ENCODE data around the gene INPPL1.

Gene INPPL1

GRCh38 chr11:72242141-72242540, 17.6 kb downstream of the INPPL1 start:
- H4K20me1 ChIP-seq: peaks cover 18 to 44% (median 36%) of the 10 kb centered on the region in 11 experiments
- H3K27ac ChIP-seq: no peak overlapping the region
- H3K4me2 ChIP-seq: no peak overlapping the region
- peaks cover 89 to 100% (median 99%) of the 10 kb centered on the region in 11 experiments for H3K27me3 ChIP-seq
- peaks cover 16 to 21% (median 17%) of the 10 kb centered on the region in 11 experiments for H3K36me3 ChIP-seq
- H3K9me3 ChIP-seq (replicated peaks in 1 of 11): peaks cover 17 to 38% (median 30%) of the 10 kb centered on the region in 11 experiments
- no peak overlapping the region for H3K9ac ChIP-seq
- H3K4me3 ChIP-seq: no peak overlapping the region
- peaks cover 22 to 33% (median 24%) of the 10 kb centered on the region in 10 experiments for H3K4me1 ChIP-seq
- no peak for TF ChIP-seq Cebpa-rat (IDR thresholded peaks at IDR 0.05)

GRCh38 chr11:72243173-72244059, 18.8 kb downstream of the INPPL1 start:
- peaks cover 20 to 24% (median 22%) of the 10 kb centered on the region in 10 experiments for H3K4me1 ChIP-seq
- H3K9me3 ChIP-seq (replicated peaks in 1 of 11): peaks cover 17 to 38% (median 30%) of the 10 kb centered on the region in 11 experiments
- no peak overlapping the region for H3K9ac ChIP-seq
- no peak overlapping the region for H3K4me2 ChIP-seq
- H3K4me3 ChIP-seq: peak overlapping the region in 2 of 10 experiments; percentile 19 to 22; a peak in 2 of 20 replicates
- peaks cover 5 to 32% (median 23%) of the 10 kb centered on the region in 11 experiments; a peak in 20 of 22 replicates for H4K20me1 ChIP-seq
- peaks cover 3 to 9% (median 5%) of the 10 kb centered on the region in 11 experiments; a peak in 21 of 22 replicates for H3K36me3 ChIP-seq
- no peak for TF ChIP-seq Cebpa-rat (IDR thresholded peaks at IDR 0.05)
- no peak overlapping the region for H3K27ac ChIP-seq
- H3K27me3 ChIP-seq: peaks cover 85 to 98% (median 94%) of the 10 kb centered on the region in 11 experiments

- peaks cover 17 to 38% (median 30%) of the 10 kb centered on the region in 11 experiments for H3K9me3 ChIP-seq (replicated peaks in 1 of 11)
- no peak for TF ChIP-seq Cebpa-rat (IDR thresholded peaks at IDR 0.05)
- H3K4me3 ChIP-seq: peak within 1 kb of the TSS in 2 of 10 experiments; percentile 19 to 22; a peak in 2 of 20 replicates
- no peak within 1 kb of the TSS for H3K27ac ChIP-seq
- no peak within 1 kb of the TSS for H3K4me2 ChIP-seq
- H3K4me1 ChIP-seq: peaks cover 14 to 19% (median 16%) of the 10 kb centered on the region in 10 experiments
- H3K27me3 ChIP-seq: peaks cover 79 to 92% (median 88%) of the 10 kb centered on the region in 11 experiments
- H4K20me1 ChIP-seq: peaks cover 0 to 26% (median 17%) of the 10 kb centered on the region in 11 experiments; a peak in 18 of 22 replicates
- H3K36me3 ChIP-seq: peaks cover 0 to 5% (median 0%) of the 10 kb centered on the region in 11 experiments; a peak in 3 of 22 replicates
- H3K9ac ChIP-seq: no peak within 1 kb of the TSS
Measured at GRCh38 chr11:72244060-72244360, 19.4 kb downstream of the INPPL1 start, which contains the start of gene PHOX2A. PHOX2A (minus strand) TSS chr11:72244176; CDS start chr11:72244004, 172 bp downstream.

- TF ChIP-seq Cebpa-rat (IDR thresholded peaks at IDR 0.05): no peak
- no peak overlapping the region for H3K4me3 ChIP-seq
- no peak overlapping the region for H3K4me2 ChIP-seq
- H3K9me3 ChIP-seq (replicated peaks in 1 of 11): peaks cover 17 to 38% (median 30%) of the 10 kb centered on the region in 11 experiments
- H3K27me3 ChIP-seq: peaks cover 73 to 86% (median 82%) of the 10 kb centered on the region in 11 experiments
- H3K36me3 ChIP-seq: peaks cover 0 to 5% (median 0%) of the 10 kb centered on the region in 11 experiments; a peak in 2 of 22 replicates
- no peak overlapping the region for H3K27ac ChIP-seq
- no peak overlapping the region for H3K9ac ChIP-seq
- H3K4me1 ChIP-seq: peaks cover 8 to 13% (median 11%) of the 10 kb centered on the region in 10 experiments
- H4K20me1 ChIP-seq: peaks cover 0 to 20% (median 11%) of the 10 kb centered on the region in 11 experiments; a peak in 14 of 22 replicates
Measured at GRCh38 chr11:72244361-72245262, 20.0 kb downstream of the INPPL1 start.

GRCh38 chr11:72245263-72245816, 20.8 kb downstream of the INPPL1 start:
- Histone ChIP-seq H3K4me2 (no peak overlapping the region), H3K9ac (no peak overlapping the region), H3K36me3 (peaks cover 0 to 5% (median 0%) of the 10 kb centered on the region in 11 experiments; a peak in 2 of 22 replicates), H3K4me1 (peaks cover 1 to 6% (median 3%) of the 10 kb centered on the region in 10 experiments; a peak in 17 of 20 replicates), H4K20me1 (peaks cover 0 to 12% (median 4%) of the 10 kb centered on the region in 11 experiments; a peak in 11 of 22 replicates), H3K27ac (no peak overlapping the region), H3K4me3 (no peak overlapping the region), H3K27me3 (peaks cover 66 to 79% (median 75%) of the 10 kb centered on the region in 11 experiments), H3K9me3 (replicated peaks in 1 of 11) (peaks cover 17 to 38% (median 30%) of the 10 kb centered on the region in 11 experiments)
- TF ChIP-seq Cebpa-rat (IDR thresholded peaks at IDR 0.05): no peak

GRCh38 chr11:72247584-72247983, 23.0 kb downstream of the INPPL1 start:
- Histone ChIP-seq H3K4me3 (no peak overlapping the region), H3K4me2 (no peak overlapping the region), H3K27ac (no peak overlapping the region), H3K9ac (no peak overlapping the region), H4K20me1 (peaks cover 0 to 6% (median 0%) of the 10 kb centered on the region in 11 experiments; a peak in 2 of 22 replicates), H3K9me3 (replicated peaks in 1 of 11) (peaks cover 17 to 30% (median 22%) of the 10 kb centered on the region in 11 experiments), H3K36me3 (peaks cover 0 to 5% (median 0%) of the 10 kb centered on the region in 11 experiments; a peak in 2 of 22 replicates), H3K4me1 (no peaks in the 10 kb centered on the region), H3K27me3 (peaks cover 48 to 56% (median 53%) of the 10 kb centered on the region in 11 experiments)
- no peak for TF ChIP-seq Cebpa-rat (IDR thresholded peaks at IDR 0.05)

GRCh38 chr11:72249961-72250360, 25.4 kb downstream of the INPPL1 start:
- Histone ChIP-seq H3K36me3 (no peaks in the 10 kb centered on the region), H3K4me2 (no peak overlapping the region), H3K4me3 (no peak overlapping the region), H3K27ac (no peak overlapping the region), H3K4me1 (0 out of 20 replicates have a peak, but pooled peaks cover 0 to 4% (median 0%) of the 10 kb centered on the region in 10 experiments), H3K9ac (no peak overlapping the region), H3K9me3 (replicated peaks in 1 of 11) (peaks cover 0 to 7% (median 0%) of the 10 kb centered on the region in 11 experiments; a peak in 2 of 22 replicates), H3K27me3 (peaks cover 24 to 32% (median 29%) of the 10 kb centered on the region in 11 experiments), H4K20me1 (peaks cover 0 to 6% (median 0%) of the 10 kb centered on the region in 11 experiments; a peak in 2 of 22 replicates)
- TF ChIP-seq Cebpa-rat (IDR thresholded peaks at IDR 0.05): no peak
